ENCODE results near the gene MARK3. TPM values are rescaled to one million over a fixed set of nuclear protein-coding genes. Genes with fewer than 3 reads are reported as not detected.

Gene MARK3
- total RNA-seq, 2 experiments from 2014 or later = 87.4 to 88.0 TPM

DNA sequence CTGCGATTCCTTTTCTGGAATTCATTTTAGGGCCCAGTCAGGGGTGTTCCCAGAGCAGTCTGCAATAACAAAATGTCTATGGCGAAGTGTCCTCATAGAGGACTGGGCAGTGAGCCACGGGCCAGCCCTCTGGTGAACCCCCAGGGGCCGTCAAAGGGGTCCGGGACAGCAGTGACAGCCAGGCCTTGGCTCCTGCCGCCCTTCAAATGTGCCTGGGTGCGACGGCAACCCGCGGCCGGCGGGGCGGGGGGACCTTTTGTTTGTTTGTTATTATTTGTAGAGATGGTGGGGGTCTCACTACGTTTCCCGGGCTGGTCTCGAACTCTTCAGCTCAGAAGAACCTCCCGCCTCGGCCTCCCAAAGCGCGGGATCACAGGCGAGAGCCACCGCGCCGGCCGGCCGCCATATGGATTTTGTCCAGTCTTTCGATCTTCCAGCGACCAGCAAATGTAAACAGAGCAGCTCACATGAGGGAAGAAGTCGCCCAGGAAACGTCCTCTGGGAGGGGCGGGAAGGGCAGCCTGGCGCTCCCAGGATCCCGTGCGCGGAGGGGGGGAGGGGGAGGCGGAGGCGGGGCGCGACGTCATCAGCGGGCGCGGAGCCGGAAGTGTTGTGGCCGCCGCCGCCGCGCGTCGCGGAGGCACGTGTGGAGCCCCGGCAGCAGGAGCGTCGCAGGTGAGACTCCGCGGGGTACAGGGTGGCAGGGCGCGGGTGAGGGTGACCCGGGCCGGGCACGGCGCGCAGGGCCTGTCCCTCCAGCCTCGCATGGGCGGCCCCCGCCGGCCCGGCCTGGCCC, 143.6 kb downstream of the MARK3 start, which contains the start of gene TRMT61A:
TSS of gene TRMT61A (plus strand) at position 610 of the 796 bp plus-strand sequence. CDS start 783 bp downstream, outside the sequence.
- Mint-ChIP-seq H3K9me3 (no peaks in the 10 kb centered on the region), H3K36me3 (peaks cover 2% of the 10 kb centered on the region), H3K4me3 (peak within 1 kb of the TSS; percentile 98), H3K27me3 (peaks cover 12% of the 10 kb centered on the region), H3K27ac (peak within 1 kb of the TSS; percentile 97), H3K4me1 (peaks cover 27% of the 10 kb centered on the region)
- peak; percentile 83 for DNase-seq
- peak; percentile 79 for ATAC-seq (ENCODE audit: low read depth)
- POLR2A ChIA-PET = interaction anchor here (1.0 to 1.5 kb wide), 3 partner anchors 10 to 549 kb away, joined by 3 to 12 read pairs (median 3); no protein-coding TSS in a partner anchor

DNA sequence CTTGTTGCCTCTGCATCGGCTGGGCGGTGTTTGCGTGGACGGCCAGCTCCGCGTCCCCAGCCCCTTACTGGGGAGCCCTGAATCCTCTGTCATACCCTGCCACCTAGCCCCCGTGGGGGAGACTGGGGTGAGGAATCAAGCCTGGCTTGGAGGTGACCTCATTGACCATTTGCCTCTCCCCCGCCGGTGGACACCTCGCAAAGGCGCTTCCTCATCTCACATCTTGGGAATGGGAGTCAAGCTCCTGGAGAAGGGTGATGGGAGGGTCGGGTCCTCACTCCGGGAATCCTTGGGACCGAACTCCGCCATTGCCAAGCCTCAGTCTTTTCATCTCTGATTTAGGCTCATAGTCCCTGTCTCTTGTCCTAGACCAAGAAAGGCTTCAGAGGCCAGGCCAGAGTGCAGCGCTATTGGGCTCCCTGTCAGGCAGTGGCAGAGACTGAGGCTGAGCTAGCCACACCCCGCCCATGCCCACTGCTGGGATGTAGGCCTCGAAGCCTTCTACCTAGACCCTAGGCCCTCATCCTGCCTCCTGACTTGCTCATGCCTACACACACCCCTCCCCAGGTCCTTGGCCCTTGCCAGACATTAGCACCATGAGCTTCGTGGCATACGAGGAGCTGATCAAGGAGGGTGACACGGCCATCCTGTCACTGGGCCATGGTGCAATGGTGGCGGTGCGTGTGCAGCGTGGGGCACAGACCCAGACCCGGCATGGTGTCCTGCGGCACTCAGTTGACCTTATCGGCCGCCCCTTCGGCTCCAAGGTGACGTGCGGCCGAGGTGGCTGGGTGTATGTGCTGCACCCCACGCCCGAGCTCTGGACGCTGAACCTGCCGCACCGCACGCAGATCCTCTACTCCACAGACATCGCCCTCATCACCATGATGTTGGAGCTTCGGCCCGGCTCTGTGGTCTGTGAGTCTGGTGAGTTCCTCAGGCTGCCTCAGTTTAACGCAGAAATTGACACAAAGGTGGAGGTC, 144.5 kb downstream of the MARK3 start:
- H3K9me3 Mint-ChIP-seq = no peaks in the 10 kb centered on the region
- POLR2A ChIA-PET = interaction anchor here (1.0 to 1.5 kb wide), 3 partner anchors 10 to 549 kb away, joined by 3 to 12 read pairs (median 3); no protein-coding TSS in a partner anchor
- peak; percentile 3 for ATAC-seq (ENCODE audit: low read depth)
- peaks cover 27% of the 10 kb centered on the region for H3K4me1 Mint-ChIP-seq
- peaks cover 3% of the 10 kb centered on the region for H3K27me3 Mint-ChIP-seq
- H3K36me3 Mint-ChIP-seq = peaks cover 2% of the 10 kb centered on the region
- DNase-seq = no peak
- H3K27ac Mint-ChIP-seq = peak overlapping the region; percentile 97
- peak overlapping the region; percentile 98 for H3K4me3 Mint-ChIP-seq

GRCh38 chr14:103530390-103530789, 145.2 kb downstream of the MARK3 start:
- ATAC-seq (ENCODE audit: low read depth) (no peak), DNase-seq (peak; percentile 55)
- Mint-ChIP-seq H3K27me3 (no peaks in the 10 kb centered on the region), H3K4me3 (peak overlapping the region; percentile 98), H3K9me3 (no peaks in the 10 kb centered on the region), H3K36me3 (peaks cover 2% of the 10 kb centered on the region), H3K27ac (peak overlapping the region; percentile 62), H3K4me1 (peaks cover 27% of the 10 kb centered on the region)
- POLR2A ChIA-PET = no interaction called here

- no peak for ATAC-seq (ENCODE audit: low read depth)
- Mint-ChIP-seq H3K4me1 (peaks cover 27% of the 10 kb centered on the region), H3K36me3 (peaks cover 2% of the 10 kb centered on the region), H3K27ac (no peak overlapping the region), H3K4me3 (peak overlapping the region; percentile 98), H3K9me3 (no peaks in the 10 kb centered on the region), H3K27me3 (no peaks in the 10 kb centered on the region)
- POLR2A ChIA-PET = no interaction called here
- no peak for DNase-seq
Observed at GRCh38 chr14:103530831-103531230, 145.6 kb downstream of the MARK3 start.

GRCh38 chr14:103531421-103532215, 146.4 kb downstream of the MARK3 start:
- peaks cover 2% of the 10 kb centered on the region for H3K36me3 Mint-ChIP-seq
- no peaks in the 10 kb centered on the region for H3K27me3 Mint-ChIP-seq
- POLR2A ChIA-PET = no interaction called here
- H3K27ac Mint-ChIP-seq = peak overlapping the region; percentile 34
- ATAC-seq (ENCODE audit: low read depth) (no peak), DNase-seq (no peak)
- H3K4me1 Mint-ChIP-seq = peaks cover 26% of the 10 kb centered on the region
- H3K4me3 Mint-ChIP-seq = no peak overlapping the region
- H3K9me3 Mint-ChIP-seq = no peaks in the 10 kb centered on the region

- H3K9me3 Mint-ChIP-seq = no peaks in the 10 kb centered on the region
- H3K36me3 Mint-ChIP-seq = peaks cover 2% of the 10 kb centered on the region
- no peak overlapping the region for H3K27ac Mint-ChIP-seq
- H3K4me3 Mint-ChIP-seq = no peak overlapping the region
- no peak for DNase-seq
- peaks cover 17% of the 10 kb centered on the region for H3K4me1 Mint-ChIP-seq
- H3K27me3 Mint-ChIP-seq = no peaks in the 10 kb centered on the region
- ATAC-seq (ENCODE audit: low read depth) = no peak
- POLR2A ChIA-PET = no interaction called here
Observed at GRCh38 chr14:103532216-103533136, 147.3 kb downstream of the MARK3 start.

DNA sequence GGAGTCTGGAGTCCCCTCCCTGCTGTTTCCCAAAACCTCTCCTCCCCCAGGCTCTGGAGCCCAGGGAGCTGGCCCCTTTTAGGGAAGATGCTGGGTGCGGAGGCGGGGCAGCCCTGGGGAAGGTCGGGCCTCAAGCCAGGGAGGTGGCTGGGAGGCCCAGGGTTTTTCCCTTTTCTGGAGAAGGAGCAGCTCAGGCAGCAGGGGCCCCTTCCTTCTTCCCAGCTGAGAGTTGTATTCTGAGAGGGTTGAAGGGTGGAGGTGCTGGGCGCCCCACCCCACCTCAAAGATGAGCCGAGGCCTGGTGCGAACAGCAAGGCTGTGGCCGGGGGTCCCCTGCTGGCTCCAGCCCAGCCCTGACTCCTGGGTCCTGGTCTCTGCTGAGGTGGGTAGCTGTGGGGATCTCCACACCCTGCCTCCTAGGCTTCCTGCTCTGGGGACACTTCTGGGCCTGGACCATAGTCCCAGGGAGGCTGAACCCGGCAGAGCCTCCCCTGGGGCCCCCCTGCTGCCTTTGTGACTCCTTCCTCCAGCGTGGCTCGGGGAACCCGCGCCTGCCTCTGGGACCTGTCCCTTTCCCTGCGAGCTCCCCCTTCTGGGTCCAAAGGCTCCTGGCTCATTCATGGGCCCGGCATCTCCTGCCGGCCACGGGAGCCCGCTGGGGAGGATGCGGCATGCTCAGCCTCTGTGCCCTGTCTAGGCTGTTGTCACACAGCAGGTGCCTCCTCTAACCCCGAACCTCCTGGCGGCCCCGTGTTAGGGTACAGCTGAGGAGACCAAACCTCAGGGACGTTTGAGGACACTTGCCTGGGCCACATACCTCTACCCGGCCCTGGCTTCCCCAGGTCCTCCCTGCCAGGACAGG, 148.2 kb downstream of the MARK3 start:
- no peak for ATAC-seq (ENCODE audit: low read depth)
- Mint-ChIP-seq H3K4me1 (peaks cover 14% of the 10 kb centered on the region), H3K36me3 (peaks cover 2% of the 10 kb centered on the region), H3K27ac (no peak overlapping the region), H3K9me3 (no peaks in the 10 kb centered on the region), H3K4me3 (no peak overlapping the region), H3K27me3 (no peaks in the 10 kb centered on the region)
- POLR2A ChIA-PET = no interaction called here
- DNase-seq = no peak

- ATAC-seq (ENCODE audit: low read depth) (no peak), DNase-seq (no peak)
- POLR2A ChIA-PET = interaction anchor here (1.3 kb wide), 1 partner anchor 13 kb away, joined by 4 read pairs; no protein-coding TSS in a partner anchor
- Mint-ChIP-seq H3K4me3 (no peak overlapping the region), H3K27me3 (no peaks in the 10 kb centered on the region), H3K9me3 (no peaks in the 10 kb centered on the region), H3K4me1 (peaks cover 13% of the 10 kb centered on the region), H3K27ac (no peak overlapping the region), H3K36me3 (peaks cover 2% of the 10 kb centered on the region)
Observed at GRCh38 chr14:103533999-103534575, 148.9 kb downstream of the MARK3 start.

- ATAC-seq (ENCODE audit: low read depth) (no peak), DNase-seq (no peak)
- H3K36me3 Mint-ChIP-seq = no peaks in the 10 kb centered on the region
- no peak overlapping the region for H3K4me3 Mint-ChIP-seq
- H3K27ac Mint-ChIP-seq = no peak overlapping the region
- POLR2A ChIA-PET = interaction anchor here (1.3 kb wide), 1 partner anchor 13 kb away, joined by 4 read pairs; no protein-coding TSS in a partner anchor
- no peaks in the 10 kb centered on the region for H3K9me3 Mint-ChIP-seq
- H3K27me3 Mint-ChIP-seq = no peaks in the 10 kb centered on the region
- H3K4me1 Mint-ChIP-seq = peaks cover 10% of the 10 kb centered on the region
Observed at GRCh38 chr14:103534576-103535061, 149.4 kb downstream of the MARK3 start.

DNA sequence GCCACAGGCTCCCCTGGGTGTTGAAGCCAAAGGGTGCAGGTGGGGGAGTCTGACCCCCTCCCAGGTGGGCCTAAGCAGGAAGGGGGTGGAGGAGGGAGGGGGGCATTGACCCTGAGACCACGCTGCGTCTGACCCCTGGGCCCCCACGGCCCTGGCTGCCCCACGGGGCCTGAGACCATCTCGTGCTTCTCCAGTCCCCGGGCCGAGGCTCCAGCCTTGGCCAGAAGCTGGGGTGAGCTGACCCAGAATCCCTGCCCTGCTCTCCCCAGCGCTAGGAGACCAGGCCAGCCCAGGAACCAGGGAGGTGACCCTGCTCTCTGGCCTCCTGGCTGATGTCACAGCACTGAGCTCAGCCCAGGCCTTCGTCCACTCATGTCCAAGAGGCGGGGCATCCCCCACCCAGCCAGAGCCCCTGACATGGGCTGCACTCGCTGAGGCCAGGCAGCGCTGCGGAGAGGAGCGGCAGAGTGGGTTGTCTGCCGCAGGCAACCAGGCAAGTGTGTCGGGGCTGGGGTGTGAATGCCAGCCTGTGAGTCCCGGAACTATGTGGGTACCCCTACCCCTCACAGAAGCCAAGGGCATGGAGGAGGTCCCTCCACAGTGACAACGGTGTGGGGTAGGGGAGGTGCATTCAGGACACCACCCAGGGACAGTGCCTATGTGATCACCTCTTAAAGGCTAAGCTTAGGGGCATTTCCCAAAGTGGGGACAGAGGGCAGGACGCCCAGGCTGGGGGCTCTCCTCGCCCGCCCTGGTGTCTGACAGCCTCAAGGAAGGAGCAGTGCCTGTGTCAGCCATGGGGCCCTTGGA, 150.1 kb downstream of the MARK3 start:
- POLR2A ChIA-PET = interaction anchor here (1.3 kb wide), 1 partner anchor 14 kb away, joined by 4 read pairs; no protein-coding TSS in a partner anchor
- no peaks in the 10 kb centered on the region for H3K9me3 Mint-ChIP-seq
- no peaks in the 10 kb centered on the region for H3K36me3 Mint-ChIP-seq
- H3K27ac Mint-ChIP-seq = no peak overlapping the region
- peaks cover 1% of the 10 kb centered on the region for H3K27me3 Mint-ChIP-seq
- ATAC-seq (ENCODE audit: low read depth) (no peak), DNase-seq (no peak)
- H3K4me3 Mint-ChIP-seq = no peak overlapping the region
- peaks cover 4% of the 10 kb centered on the region for H3K4me1 Mint-ChIP-seq
